ENCODE data around the gene NDP.
"Not testable (repeated sequence)": the region's sequence is repeated elsewhere in the genome, so short reads cannot be mapped to it uniquely, and the experiment has no call there.

NDP gene

DNA sequence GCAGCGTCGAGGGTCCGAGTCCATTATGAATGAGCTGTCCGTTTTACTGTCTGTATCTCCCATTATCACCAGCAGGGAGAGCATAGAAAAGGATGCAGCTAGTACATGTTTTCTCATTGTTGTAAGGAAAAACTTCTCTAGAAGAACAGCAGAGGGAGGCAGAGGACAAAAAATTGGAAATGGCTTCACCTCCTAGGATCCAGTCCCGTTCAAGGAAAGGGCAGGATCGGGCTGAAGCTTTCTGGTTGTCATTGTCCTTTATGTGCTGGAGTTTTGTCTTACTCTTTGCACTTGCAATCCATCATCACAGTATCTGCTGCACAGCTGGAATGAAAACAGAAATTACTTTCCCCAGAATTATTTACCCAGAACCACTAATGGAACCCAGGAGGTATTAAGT, 14.7 kb downstream of the NDP start:
- peaks cover 1% of the 10 kb centered on the region for H3K27me3 Mint-ChIP-seq
- peak; percentile 54 for ATAC-seq
- no peak overlapping the region for H3K27ac Mint-ChIP-seq
- H3K4me1 Mint-ChIP-seq: peaks cover 4% of the 10 kb centered on the region
- H3K4me3 Mint-ChIP-seq: no peak overlapping the region
- no peaks in the 10 kb centered on the region for H3K9me3 Mint-ChIP-seq
- DNase-seq: no peak
- H3K36me3 Mint-ChIP-seq (ENCODE audit: low read depth): no peaks in the 10 kb centered on the region

DNA sequence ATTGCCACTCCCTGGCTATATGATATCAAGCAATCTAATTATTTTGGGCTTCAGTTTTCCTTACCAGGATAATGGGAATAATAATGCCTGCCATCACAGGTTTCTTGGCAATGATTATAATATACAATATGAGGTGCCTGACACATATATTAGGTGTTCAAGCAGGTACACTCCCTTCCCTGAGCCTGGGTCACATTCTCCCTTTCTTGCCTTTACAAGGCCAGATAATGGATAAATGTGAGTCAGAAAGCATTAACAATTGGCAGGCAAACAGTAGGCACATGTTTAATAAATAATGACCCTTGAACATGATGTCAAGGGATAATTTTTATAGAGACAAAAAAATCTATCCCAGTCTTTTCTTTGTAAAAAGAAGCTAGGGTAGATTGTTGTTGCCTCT, 17.2 kb downstream of the NDP start:
- H3K27me3 Mint-ChIP-seq: peaks cover 1% of the 10 kb centered on the region

DNA sequence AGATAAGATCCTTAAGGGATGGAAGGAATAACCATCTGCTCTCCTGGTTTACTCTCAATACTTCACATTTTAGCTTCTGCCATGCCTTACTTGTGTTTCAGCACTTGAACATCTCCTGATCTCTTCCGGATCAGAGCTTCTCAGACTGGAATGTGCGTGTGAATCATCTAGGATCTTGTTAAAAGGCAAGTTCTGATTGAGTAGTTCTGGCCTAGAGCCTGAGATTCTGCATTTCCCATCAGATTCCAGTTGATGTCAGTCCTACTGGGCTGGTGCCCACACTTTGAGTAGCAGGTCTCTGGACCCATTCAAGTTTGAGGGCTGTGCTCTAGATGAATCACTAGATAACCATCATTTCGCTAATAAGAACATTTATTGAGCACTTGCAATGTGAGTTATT, 20.0 kb downstream of the NDP start:
- H3K36me3 Mint-ChIP-seq (ENCODE audit: low read depth): no peaks in the 10 kb centered on the region
- no peak overlapping the region for H3K4me3 Mint-ChIP-seq
- H3K9me3 Mint-ChIP-seq: no peaks in the 10 kb centered on the region
- no peak overlapping the region for H3K27ac Mint-ChIP-seq
- no peak for ATAC-seq
- peaks cover 4% of the 10 kb centered on the region for H3K4me1 Mint-ChIP-seq
- H3K27me3 Mint-ChIP-seq: peaks cover 4% of the 10 kb centered on the region
- DNase-seq: no peak

More for the DNA sequence above, 17.2 kb downstream of the NDP start:
- ATAC-seq (no peak), DNase-seq (no peak)
- no peak overlapping the region for H3K27ac Mint-ChIP-seq
- H3K4me1 Mint-ChIP-seq: peaks cover 4% of the 10 kb centered on the region
- no peak overlapping the region for H3K4me3 Mint-ChIP-seq
- H3K36me3 Mint-ChIP-seq (ENCODE audit: low read depth): no peaks in the 10 kb centered on the region
- H3K9me3 Mint-ChIP-seq: no peaks in the 10 kb centered on the region

DNA sequence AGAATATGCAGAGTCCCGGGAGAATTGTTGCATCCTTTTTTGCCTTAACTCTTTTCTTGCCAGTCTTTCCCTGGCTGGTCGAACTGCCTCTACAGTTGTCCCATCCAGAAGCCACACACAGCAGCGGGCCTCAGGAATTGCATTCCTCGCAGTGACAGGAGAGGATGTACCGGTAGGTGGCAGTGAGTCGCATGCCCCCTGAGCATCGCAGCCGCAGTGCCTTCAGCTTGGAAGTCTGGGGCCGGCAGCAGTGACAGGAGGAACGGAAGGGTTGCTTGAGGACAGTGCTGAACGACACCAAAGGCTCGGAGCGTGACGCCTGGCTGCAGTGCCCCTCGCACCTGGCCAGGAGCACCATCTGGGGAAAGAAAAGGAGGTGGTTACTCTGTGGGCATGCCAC, 23.5 kb downstream of the NDP start:
- no peaks in the 10 kb centered on the region for H3K9me3 Mint-ChIP-seq
- no peak overlapping the region for H3K27ac Mint-ChIP-seq
- no peaks in the 10 kb centered on the region for H3K36me3 Mint-ChIP-seq (ENCODE audit: low read depth)
- DNase-seq: peak; percentile 12
- peak; percentile 43 for ATAC-seq
- peaks cover 3% of the 10 kb centered on the region for H3K27me3 Mint-ChIP-seq
- H3K4me3 Mint-ChIP-seq: no peak overlapping the region
- H3K4me1 Mint-ChIP-seq: peaks cover 4% of the 10 kb centered on the region

DNA sequence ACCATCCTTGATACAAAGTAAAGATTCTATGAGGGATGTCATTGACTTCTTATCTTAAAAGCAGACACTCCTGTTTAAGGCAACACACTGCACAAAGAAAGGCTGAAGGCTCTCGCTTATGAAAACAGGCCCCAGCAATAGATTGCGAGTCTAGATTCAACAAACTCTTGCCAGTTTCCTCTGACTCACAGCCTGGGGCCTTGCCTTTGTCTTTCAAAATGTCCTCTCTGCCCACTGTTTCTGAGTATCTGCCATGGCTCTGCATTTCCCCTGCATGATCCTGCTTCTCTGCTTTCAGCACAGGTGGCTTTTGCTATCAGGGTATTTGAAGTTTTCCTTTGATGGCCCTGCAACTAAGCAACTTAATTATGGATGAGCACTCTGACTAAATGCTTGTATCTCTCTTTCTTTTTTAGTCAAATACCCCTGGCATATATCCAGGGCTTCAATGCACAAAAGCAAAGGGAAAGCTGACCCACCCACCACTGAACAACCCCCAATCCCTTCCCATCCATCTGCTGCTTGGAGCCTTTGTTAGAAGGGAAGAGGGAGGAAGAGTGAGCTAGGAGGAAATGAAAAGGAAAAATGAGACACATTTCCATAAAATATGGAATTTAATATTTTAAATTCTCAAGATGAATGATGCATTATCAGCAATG, 32.2 kb downstream of the NDP start:
- H3K9me3 Mint-ChIP-seq: no peaks in the 10 kb centered on the region
- H3K27ac Mint-ChIP-seq: no peak overlapping the region
- no peaks in the 10 kb centered on the region for H3K36me3 Mint-ChIP-seq (ENCODE audit: low read depth)
- no peaks in the 10 kb centered on the region for H3K4me1 Mint-ChIP-seq
- H3K27me3 Mint-ChIP-seq: no peaks in the 10 kb centered on the region
- no peak for DNase-seq
- no peak overlapping the region for H3K4me3 Mint-ChIP-seq
- ATAC-seq: no peak

DNA sequence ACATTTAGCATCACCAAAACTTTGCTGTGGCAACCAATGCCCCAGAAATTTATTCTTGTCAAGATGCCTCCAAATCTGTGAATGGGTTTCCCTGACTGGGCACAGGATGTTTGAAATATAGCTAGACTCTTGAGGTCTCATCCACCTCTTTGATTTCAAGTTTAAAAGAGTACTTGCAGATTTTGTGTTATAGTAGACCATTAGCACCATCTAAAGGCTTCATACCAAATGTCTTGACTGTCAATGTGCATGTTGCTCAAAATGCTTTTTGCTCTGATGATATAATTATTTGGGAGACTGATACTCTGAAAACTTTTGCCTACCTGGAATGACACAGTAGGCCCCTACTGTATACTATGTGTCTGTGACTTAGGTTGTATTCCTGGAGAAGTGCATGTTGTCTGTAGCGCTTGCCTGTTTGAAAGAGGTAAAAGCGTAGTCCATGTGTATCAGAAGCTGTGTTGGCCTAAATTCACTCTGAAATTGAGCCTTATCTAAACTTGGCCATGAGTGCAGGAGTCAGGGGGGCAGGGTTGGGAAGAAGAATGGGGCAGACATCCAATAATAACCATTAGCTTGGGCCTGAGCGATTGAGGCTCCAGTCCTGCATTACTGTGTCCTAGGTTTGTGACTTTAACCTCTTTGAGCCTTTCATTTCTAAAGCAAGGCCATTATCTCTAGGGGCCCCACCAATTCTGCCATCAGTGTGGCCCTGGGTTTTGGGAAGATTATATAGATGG, 33.8 kb downstream of the NDP start:
- no peak for ATAC-seq
- DNase-seq: no peak
- no peak overlapping the region for H3K4me3 Mint-ChIP-seq
- no peaks in the 10 kb centered on the region for H3K9me3 Mint-ChIP-seq
- no peak overlapping the region for H3K27ac Mint-ChIP-seq
- no peaks in the 10 kb centered on the region for H3K4me1 Mint-ChIP-seq
- H3K27me3 Mint-ChIP-seq: no peaks in the 10 kb centered on the region
- H3K36me3 Mint-ChIP-seq (ENCODE audit: low read depth): no peaks in the 10 kb centered on the region

DNA sequence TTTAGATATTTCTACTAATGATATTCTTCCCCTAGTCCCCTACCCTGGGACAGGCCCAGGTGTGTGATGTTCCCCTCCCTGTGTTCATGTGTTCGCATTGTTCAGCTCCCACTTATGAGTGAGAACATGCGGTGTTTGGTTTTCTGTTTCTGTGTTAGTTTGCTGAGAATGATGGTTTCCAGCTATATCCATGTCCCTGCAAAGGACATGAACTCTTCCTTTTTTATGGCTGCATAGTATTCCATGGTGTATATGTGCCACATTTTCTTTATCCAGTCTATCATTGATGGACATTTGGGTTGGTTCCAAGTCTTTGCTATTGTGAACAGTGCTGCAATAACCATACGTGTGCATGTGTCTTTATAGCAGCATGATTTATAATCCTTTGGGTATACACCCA, 51.2 kb downstream of the NDP start:
- not testable (repeated sequence) for H3K27ac Mint-ChIP-seq; H3K9me3 Mint-ChIP-seq; H3K4me3 Mint-ChIP-seq; H3K36me3 Mint-ChIP-seq (ENCODE audit: low read depth); DNase-seq; H3K4me1 Mint-ChIP-seq; H3K27me3 Mint-ChIP-seq; ATAC-seq

DNA sequence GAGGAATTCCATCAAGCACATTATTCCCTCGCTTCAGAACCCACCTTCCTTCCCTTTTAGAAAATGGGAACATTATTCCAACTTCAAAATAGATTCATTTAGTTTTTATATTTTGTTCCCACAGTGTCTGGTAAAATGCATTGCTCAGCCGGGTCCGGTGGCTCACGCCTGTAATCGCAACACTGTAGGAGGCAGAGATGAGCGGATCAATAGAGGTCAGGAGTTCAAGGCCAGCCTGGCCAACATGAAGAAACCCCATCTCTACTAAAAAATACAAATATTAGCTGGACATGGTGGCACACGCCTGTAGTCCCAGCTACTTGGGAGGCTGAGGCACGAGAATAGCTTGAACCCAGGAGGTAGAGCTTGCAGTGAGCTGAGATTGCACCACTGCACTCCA, 62.4 kb downstream of the NDP start:
- not testable (repeated sequence) for H3K27me3 Mint-ChIP-seq; H3K9me3 Mint-ChIP-seq; H3K4me3 Mint-ChIP-seq; H3K36me3 Mint-ChIP-seq (ENCODE audit: low read depth); H3K4me1 Mint-ChIP-seq; H3K27ac Mint-ChIP-seq; DNase-seq; ATAC-seq

DNA sequence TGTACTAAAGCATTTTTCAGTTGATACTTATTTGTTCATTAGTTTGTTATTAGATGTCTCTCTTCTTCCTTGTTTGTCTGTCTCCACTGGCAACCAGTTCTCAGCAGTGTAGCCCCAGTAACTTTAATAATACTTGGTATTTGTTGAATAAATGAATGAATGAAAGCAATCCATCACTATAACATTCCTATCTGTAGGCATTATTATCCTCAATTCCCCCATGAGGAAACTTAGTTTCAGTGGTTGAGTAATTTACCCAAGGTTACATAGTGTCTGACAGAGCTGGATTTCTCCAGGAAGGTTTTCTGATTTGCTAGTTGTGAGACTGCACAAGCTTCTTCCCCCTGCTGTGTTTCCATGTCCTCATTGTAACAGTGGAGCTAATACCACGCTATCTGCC, 63.2 kb downstream of the NDP start:
- DNase-seq (no peak), ATAC-seq (no peak)
- no peaks in the 10 kb centered on the region for H3K36me3 Mint-ChIP-seq (ENCODE audit: low read depth)
- H3K4me3 Mint-ChIP-seq: no peak overlapping the region
- H3K27me3 Mint-ChIP-seq: peaks cover 3% of the 10 kb centered on the region
- H3K27ac Mint-ChIP-seq: no peak overlapping the region
- H3K4me1 Mint-ChIP-seq: no peaks in the 10 kb centered on the region
- no peaks in the 10 kb centered on the region for H3K9me3 Mint-ChIP-seq

DNA sequence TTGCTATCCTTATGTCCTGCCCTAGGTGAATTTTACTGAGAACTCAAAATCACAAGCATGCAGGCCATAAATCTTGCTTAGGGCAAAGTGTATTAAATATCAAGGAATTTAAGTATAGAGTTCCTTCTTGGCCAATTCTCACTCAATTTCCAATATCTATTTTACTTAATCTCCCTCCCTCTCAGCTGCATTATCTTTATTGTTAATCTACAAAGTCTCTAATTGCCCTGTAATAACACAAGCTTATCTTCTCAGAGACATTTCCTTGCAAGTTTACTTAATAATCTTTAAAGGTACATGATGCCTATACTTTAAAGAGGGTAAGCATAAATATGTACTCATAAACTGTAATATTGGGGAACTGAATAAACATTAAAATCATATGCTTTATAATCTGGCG, 64.0 kb downstream of the NDP start:
- H3K9me3 Mint-ChIP-seq: no peaks in the 10 kb centered on the region
- H3K36me3 Mint-ChIP-seq (ENCODE audit: low read depth): no peaks in the 10 kb centered on the region
- H3K27ac Mint-ChIP-seq: no peak overlapping the region
- H3K27me3 Mint-ChIP-seq: peaks cover 3% of the 10 kb centered on the region
- DNase-seq (no peak), ATAC-seq (no peak)
- H3K4me1 Mint-ChIP-seq: no peaks in the 10 kb centered on the region
- H3K4me3 Mint-ChIP-seq: no peak overlapping the region

DNA sequence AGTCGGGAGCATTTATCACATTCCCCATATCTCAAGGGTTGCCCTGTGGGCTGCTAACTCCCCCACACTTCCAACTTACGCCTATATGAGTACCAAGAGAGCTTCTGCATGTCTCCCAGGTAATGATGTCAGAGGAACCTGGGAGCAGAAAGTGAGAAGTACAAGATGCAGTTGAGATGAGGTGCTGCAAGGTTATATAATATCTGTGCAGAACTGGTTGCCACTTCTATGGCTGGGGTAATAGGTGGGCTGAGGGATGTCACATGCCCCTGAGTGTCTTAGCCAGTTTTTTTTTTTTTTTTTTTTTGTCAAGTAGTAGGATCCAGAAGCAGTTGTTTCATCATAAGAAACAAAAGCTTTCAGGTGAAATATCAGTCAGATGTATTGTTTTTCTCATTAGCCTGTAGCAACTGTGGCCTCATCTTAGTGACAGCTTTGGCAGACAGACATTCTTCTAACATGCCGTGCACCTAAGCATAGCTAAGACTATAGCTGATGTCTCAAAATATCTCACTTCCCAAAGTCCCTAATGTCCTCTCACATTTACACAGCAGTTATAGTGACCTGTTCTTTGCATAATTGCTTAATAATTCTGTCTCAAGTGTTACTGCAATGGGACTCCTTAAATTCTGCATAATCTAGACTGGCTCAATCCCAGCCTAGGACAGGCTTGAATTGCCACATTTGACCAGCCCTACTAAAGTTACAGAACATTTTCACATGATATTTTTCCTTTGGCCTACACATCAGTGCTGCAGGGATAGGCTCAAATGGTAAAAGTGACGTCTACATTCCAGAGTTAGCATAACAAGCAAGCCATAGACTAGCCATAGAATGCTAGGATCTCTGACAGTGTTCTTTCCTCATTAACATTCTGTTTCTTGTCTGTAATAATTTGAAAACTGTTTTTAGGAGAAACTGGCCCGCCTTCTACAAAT, 73.0 kb downstream of the NDP start:
- no peaks in the 10 kb centered on the region for H3K27me3 Mint-ChIP-seq
- H3K9me3 Mint-ChIP-seq: no peaks in the 10 kb centered on the region
- H3K36me3 Mint-ChIP-seq (ENCODE audit: low read depth): no peaks in the 10 kb centered on the region
- H3K27ac Mint-ChIP-seq: no peak overlapping the region
- DNase-seq (no peak), ATAC-seq (no peak)
- H3K4me3 Mint-ChIP-seq: no peak overlapping the region
- no peaks in the 10 kb centered on the region for H3K4me1 Mint-ChIP-seq
